Ectodermal cell (in vitro differentiated cells): ENCODE data around the gene ALOXE3.

Experiments used
- H3K27ac ChIP-seq: 2 replicates; pipeline ENCODE4 v1.7.0; 2013; ENCODE audit warnings: mild to moderate bottlenecking, low read depth, low read length; ENCODE audit not compliant: insufficient read depth, poor library complexity, severe bottlenecking
- H3K27me3 ChIP-seq: 2 replicates; pipeline ENCODE4 v1.7.0; 2013; ENCODE audit warnings: mild to moderate bottlenecking, low read length; ENCODE audit not compliant: insufficient read depth, control insufficient read depth, poor library complexity, severe bottlenecking
- H3K36me3 ChIP-seq: one replicate; pipeline ENCODE4 v1.7.0; 2013; ENCODE audit warnings: low read length; ENCODE audit not compliant: control insufficient read depth, insufficient read depth
- H3K4me1 ChIP-seq: one replicate; pipeline ENCODE4 v1.7.0; 2013; ENCODE audit warnings: low read length; ENCODE audit not compliant: control insufficient read depth, insufficient read depth
- H3K4me3 ChIP-seq: 2 replicates; pipeline ENCODE4 v1.7.0; 2013; ENCODE audit warnings: low read depth, low read length, control low read depth; ENCODE audit not compliant: insufficient read depth
- H3K9me3 ChIP-seq: 2 replicates; pipeline ENCODE4 v1.7.0; 2013; ENCODE audit warnings: mild to moderate bottlenecking, low read length, moderate library complexity; ENCODE audit not compliant: control insufficient read depth
- WGBS, 2 experiments: methylation state at CpG; one replicate each; pipeline ENCODE4 v1.1.7; 2013; ENCODE audit warnings: missing lambda C conversion rate in 2 of 2; 5-methylcytosine and 5-hydroxymethylcytosine counted together

ALOXE3 gene

DNA sequence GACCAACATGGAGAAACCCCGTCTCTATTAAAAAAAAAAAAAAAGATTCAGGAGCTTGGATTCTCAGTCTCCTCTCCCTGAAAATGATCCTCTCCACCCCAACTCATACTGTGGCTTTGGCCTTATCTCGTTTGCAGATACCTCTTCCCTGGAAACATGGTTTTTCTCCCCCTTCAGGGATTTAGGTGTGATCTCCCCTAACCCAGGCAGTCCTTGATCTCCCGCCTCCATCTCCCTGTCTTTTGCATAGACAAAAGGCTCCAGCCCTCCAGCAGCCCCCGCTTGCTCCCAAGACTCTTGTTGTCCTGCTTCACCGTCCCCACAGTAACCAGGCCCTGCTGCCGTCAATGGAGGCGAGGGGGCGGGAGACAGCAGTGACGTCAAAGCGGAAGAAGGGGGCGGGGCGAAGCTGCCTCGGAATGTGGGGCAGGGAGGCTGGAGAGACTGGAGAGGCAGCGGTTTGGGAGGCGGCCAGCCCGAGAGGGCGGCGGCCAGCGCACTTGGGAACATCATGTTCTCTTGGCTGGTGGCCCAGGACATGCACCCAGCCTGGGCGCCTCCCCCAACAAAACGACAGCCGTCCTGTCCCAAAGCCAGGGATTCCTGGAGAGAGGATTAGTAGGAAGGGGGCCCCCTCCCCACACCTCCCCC is 35.8 kb upstream of the ALOXE3 start:
- Histone ChIP-seq H3K9me3 (no peaks in the 10 kb centered on the region), H3K4me3 (peak overlapping the region; percentile 44), H3K36me3 (peaks cover 9% of the 10 kb centered on the region), H3K4me1 (peaks cover 18% of the 10 kb centered on the region), H3K27me3 (no peaks in the 10 kb centered on the region), H3K27ac (peak overlapping the region; percentile 85)
- 5 to 6% methylated on average over 22 of the region's 22 CpGs for WGBS, 2 experiments

DNA sequence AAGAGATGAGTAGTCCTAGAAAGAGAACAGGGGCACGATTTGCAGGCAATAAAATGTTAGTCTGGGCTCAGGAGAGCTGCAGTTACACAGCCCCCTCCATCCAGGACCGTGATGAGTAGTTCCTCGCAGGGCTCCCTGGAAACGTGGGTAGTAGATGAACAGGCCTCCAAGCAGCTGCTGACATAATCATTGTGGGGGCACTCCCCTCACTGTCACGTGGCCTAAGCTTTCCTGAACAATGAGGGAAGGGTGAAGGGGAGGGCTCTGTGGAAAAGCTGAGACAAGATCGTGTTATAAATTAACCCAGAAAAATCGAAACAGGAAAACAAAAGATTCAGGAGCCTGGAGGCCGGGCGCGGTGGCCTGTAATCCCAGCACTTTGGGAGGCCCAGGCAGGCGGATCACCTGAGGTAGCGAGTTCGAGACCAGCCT is 35.2 kb upstream of the ALOXE3 start:
- Histone ChIP-seq H3K27ac (peak overlapping the region; percentile 85), H3K27me3 (no peaks in the 10 kb centered on the region), H3K4me3 (no peak overlapping the region), H3K9me3 (no peaks in the 10 kb centered on the region), H3K36me3 (peaks cover 9% of the 10 kb centered on the region), H3K4me1 (peaks cover 18% of the 10 kb centered on the region)
- 73 to 76% methylated on average over 13 of the region's 13 CpGs for WGBS, 2 experiments

DNA sequence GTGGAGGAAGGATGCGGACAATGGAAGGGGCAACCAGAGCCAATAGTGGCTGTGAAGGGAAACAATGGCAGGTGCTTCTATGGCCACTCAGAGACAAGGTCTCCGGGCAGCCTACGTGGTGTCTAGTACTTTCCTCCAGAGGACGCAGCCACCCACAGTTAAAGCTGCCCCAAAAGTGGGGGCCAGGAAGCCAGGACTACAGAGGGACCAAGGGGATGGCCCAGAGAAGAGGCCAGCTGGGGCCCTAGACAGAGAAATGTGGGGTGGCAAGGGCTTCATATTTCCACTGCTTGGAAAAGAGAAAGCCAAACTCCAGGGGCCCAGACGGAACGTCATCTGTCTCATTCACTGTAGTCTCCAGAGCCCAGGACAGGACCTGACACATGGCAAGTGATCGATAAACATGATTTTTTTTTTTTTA is 34.7 kb upstream of the ALOXE3 start:
- Histone ChIP-seq H3K4me1 (peaks cover 18% of the 10 kb centered on the region), H3K27ac (peak overlapping the region; percentile 85), H3K36me3 (peaks cover 12% of the 10 kb centered on the region), H3K4me3 (no peak overlapping the region), H3K27me3 (no peaks in the 10 kb centered on the region), H3K9me3 (no peaks in the 10 kb centered on the region)
- 91 to 93% methylated on average over 7 of the region's 7 CpGs for WGBS, 2 experiments

DNA sequence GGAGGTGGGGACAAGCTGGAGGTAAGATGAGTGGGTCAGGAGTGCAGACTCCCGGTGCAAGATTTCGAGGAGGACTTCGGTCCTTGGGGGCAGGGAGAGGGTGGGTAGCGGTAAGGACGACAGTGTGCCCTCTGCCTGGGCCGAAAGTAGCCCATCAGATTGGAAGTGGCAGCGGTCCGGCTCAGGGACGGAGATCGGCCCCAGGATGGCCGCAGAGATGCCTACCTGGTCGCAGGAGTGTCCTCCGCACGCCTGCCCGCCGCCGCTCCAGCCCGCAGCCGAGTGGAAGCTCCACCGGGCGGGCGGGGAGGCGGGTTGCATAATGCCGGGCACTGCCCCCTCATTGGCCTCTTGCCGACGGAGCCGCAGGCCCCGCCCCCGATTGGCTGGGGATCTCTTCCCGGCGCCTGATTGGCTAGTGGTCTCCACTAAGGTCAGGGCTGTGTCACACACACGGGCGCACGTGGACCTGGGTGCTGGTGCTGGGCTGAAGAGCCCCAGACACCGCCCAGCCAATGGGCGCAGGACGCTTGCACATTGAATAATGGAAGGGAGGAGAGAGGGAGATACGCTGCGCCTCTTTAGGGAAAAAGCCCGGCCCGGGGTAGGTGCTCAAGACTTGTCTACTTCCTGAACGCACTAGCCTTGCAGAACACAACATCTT is 33.9 kb upstream of the ALOXE3 start, which contains the start of gene PER1:
TSS of gene PER1 (minus strand) at position 293 of the 664 bp plus-strand sequence. CDS start 1,698 bp downstream, outside the sequence.
- no peaks in the 10 kb centered on the region for H3K9me3 ChIP-seq
- H3K4me3 ChIP-seq: peak within 1 kb of the TSS; percentile 74
- H3K27ac ChIP-seq: peak within 1 kb of the TSS; percentile 85
- H3K36me3 ChIP-seq: peaks cover 19% of the 10 kb centered on the region
- H3K4me1 ChIP-seq: peaks cover 18% of the 10 kb centered on the region
- 8% methylated on average over 42 of the region's 42 CpGs for WGBS, 2 experiments
- no peaks in the 10 kb centered on the region for H3K27me3 ChIP-seq

DNA sequence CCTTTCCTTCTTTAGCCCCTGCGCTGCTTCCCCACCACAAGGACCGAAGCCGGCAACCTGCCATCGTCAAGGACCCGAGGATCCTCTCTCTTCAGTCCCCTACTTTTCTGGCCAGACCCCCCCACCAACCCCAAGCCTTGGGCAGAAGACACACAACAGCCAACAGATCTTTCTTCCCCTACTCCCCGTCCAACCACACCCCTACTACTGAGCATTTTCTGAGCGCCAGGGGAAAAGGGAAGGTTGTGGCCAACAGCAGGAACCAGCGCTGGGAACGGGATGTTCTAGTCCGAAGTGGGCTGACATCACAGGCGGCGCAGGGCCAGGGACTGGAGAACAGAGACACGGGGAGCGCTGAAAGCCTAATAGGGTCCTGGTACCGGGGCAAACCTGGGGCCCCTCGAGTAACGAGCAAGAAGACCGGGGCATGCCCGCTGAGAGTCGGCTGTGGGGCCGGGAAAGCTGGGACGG is 33.4 kb upstream of the ALOXE3 start:
- 1% methylated on average over 22 of the region's 22 CpGs for WGBS, 2 experiments
- no peaks in the 10 kb centered on the region for H3K27me3 ChIP-seq
- H3K4me1 ChIP-seq: peaks cover 18% of the 10 kb centered on the region
- H3K36me3 ChIP-seq: peaks cover 24% of the 10 kb centered on the region
- peak overlapping the region; percentile 38 for H3K27ac ChIP-seq
- H3K4me3 ChIP-seq: peak overlapping the region; percentile 74
- no peaks in the 10 kb centered on the region for H3K9me3 ChIP-seq

DNA sequence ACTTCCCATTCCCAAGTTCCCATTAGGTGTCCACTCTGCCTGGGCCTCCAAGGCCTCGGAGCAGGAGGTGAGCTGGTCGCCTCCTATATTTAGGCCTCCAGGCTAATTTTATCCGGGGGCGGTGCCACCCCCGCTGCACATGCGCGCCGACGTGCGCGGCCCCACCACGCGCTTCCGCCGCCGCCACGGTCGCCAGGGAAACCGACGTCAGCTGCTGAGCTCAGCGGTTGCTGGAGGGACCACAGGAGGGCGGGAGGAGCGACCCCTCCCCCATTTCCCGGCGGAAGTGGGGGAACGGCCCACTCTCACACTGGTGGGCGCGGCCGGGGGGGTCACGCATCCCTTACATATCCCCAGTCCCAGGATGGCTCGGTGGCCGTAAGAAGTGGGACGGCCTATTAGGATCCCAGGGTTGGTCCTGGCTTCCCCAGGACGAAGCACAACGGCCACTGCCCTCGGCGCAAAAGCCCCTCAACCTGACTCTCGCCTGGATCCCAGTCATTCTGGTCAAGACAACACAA is 32.9 kb upstream of the ALOXE3 start:
- Histone ChIP-seq H3K27ac (peak overlapping the region; percentile 38), H3K4me1 (peaks cover 18% of the 10 kb centered on the region), H3K9me3 (no peaks in the 10 kb centered on the region), H3K36me3 (peaks cover 28% of the 10 kb centered on the region), H3K4me3 (peak overlapping the region; percentile 74), H3K27me3 (no peaks in the 10 kb centered on the region)
- 1% methylated on average over 38 of the region's 38 CpGs for WGBS, 2 experiments

DNA sequence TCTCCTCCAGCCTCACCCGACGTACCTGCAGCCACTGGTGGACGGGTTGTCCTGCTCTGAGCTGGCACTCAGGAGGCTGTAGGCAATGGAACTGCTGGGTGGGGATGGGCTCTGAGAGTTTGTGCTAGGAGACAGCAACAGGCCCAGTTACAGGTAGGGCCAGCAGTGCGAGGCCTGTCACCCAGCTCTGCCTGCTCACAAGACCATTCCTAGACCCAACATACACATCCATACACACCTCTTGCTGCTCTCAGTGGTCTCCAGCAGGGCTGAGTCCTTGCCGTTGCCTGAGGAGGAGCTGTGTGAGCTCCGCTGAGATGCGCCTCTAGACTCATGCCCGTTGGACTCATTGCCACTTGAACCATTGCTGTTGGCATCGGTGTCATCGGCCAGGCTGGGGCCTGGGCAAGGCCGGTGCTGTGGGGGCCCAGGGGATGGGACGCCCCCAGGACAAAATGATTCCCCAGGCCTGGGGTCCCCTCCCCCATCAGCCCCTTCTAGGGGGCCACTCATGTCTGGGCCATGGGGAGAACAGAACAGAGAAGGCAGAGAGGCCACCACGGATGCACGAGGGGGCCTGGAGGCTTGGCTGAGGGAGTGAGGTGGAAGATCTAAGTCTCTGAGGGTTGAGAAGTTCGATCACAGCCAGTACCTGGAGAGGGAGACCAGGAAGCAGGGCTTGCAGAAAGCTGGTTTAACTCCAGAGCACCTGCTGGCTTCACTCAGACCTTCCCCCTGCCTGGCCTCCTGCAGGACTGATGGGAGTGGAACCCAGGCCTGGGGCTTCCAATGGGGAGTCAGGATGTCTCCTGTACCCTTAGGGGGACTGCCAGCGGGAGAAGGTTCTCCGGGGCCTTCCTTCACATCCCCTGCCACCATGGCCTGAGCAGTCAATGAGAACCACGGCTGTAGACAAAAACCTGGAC is 32.1 kb upstream of the ALOXE3 start:
- H3K27ac ChIP-seq: no peak overlapping the region
- 85 to 87% methylated on average over 18 of the region's 18 CpGs for WGBS, 2 experiments
- H3K4me3 ChIP-seq: peak overlapping the region; percentile 74
- no peaks in the 10 kb centered on the region for H3K27me3 ChIP-seq
- peaks cover 36% of the 10 kb centered on the region for H3K36me3 ChIP-seq
- no peaks in the 10 kb centered on the region for H3K9me3 ChIP-seq
- peaks cover 18% of the 10 kb centered on the region for H3K4me1 ChIP-seq

DNA sequence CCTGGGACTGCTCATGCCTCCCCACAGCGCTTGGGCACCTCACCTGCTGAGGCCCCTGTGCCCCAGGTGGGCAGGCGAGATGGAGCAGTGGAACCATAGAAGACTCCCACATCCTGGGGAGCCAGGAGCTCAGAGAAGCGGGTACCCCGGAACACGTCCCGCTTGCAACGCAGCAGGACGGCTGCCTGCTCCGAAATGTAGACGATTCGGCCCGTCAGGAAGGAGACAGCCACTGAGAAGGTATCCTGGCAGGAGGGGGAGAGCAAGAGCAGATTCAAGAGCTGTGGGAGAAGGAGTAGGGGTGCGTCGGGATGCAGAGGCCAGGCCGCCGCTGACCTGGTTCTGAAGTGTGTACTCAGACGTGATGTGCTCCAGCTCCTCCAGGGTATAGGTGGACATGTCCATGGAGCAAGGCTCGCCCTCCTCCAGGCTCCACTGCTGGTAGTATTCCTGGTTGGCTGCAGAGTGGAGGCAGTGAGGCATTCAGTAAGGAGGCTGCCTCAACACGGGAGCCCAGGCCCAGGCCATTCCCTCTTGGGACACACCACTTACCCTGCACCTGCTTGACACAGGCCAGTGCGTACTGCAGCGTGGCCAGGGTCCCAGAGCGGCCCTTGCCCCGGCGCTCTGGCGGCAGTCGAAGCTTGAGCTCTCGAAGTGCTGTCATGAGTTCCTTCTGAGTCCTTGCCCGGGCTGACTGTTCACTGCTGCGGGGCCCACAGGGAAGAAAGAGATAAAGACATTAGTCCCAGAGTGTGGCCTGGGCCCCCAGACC is 31.3 kb upstream of the ALOXE3 start:
- H3K36me3 ChIP-seq: peaks cover 37% of the 10 kb centered on the region
- peaks cover 15% of the 10 kb centered on the region for H3K4me1 ChIP-seq
- H3K9me3 ChIP-seq: no peaks in the 10 kb centered on the region
- no peak overlapping the region for H3K27ac ChIP-seq
- H3K27me3 ChIP-seq: no peaks in the 10 kb centered on the region
- H3K4me3 ChIP-seq: no peak overlapping the region
- 93 to 97% methylated on average over 29 of the region's 29 CpGs for WGBS, 2 experiments

DNA sequence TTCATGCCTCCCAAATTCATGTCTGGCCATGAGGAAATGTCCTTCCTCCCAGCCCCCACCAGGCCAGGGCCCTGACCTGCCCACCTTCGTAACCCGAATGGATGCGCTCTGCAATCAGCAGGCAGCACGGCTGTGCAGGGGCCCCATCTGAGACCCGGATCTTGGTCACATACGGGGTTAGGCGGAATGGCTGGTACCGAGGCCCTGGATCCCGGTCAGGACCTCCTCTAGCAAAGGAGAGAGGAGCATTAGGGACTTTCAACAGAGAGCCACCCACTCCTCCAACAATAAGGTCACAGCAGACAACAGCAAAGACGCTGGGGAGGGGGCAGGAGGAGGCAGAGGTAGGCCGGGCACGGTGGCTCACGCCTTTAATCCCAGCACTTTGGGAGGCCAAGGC is 30.2 kb upstream of the ALOXE3 start:
- Histone ChIP-seq H3K4me3 (no peak overlapping the region), H3K27ac (no peak overlapping the region), H3K9me3 (no peaks in the 10 kb centered on the region), H3K36me3 (peaks cover 37% of the 10 kb centered on the region), H3K4me1 (peaks cover 11% of the 10 kb centered on the region), H3K27me3 (no peaks in the 10 kb centered on the region)
- WGBS, 2 experiments: 90 to 95% methylated on average over 13 of the region's 13 CpGs
